HepG2 (cell line): ENCODE measurements around the gene ONECUT2. TPM values are rescaled to one million over a fixed set of nuclear protein-coding genes. Genes with fewer than 3 reads are reported as not detected.

Experiments
- ATAC-seq: fragments of 200-7000 bp; cut with Tn5 transposase; 3 replicates; pipeline ENCODE4 v1.9.1; 2020; ENCODE audit warnings: mild to moderate bottlenecking, moderate library complexity
- BruUV-seq: library from RNA; stranded (reverse); fragments of 400-500 nt; replicated peaks from 2 replicates; lab custom pipeline; 2021; lab: Mats Ljungman, UMichigan
- CTCF ChIA-PET: fragments of 300-600 bp; formaldehyde crosslinking; extraction: SDS; loops from one replicate; lab custom pipeline; 2021; ENCODE audit warnings: low total read pairs, inconsistent platforms, low intra/inter-chr PET ratio; lab: Yijun Ruan, JAX
- POLR2A ChIA-PET: fragments of 350-600 bp; sonication (Branson Sonifier 250); formaldehyde crosslinking; loops from one replicate; lab custom pipeline; 2020; ENCODE audit warnings: antibody characterized with exemption, inconsistent platforms; lab: Yijun Ruan, JAX
- DNase-seq: peaks from one replicate; pipeline ENCODE4 v3.0.0-alpha.2; 2015; ENCODE audit warnings: low spot score
- FAIRE-seq: peaks from 3 replicates; lab custom pipeline; 2011; peaks lifted over from hg19 to GRCh38; lab: Jason Lieb, UNC
- H2AFZ ChIP-seq: one replicate; pipeline ENCODE4 v1.6.1; 2011; ENCODE audit warnings: low read length, inconsistent platforms
- H3K27ac ChIP-seq: fragments of 300-600 bp; 3 replicates; pipeline ENCODE4 v1.8.0; 2011; ENCODE audit warnings: mixed run types, mild to moderate bottlenecking, mixed read lengths, low read length, inconsistent platforms; ENCODE audit not compliant: insufficient read depth; ENCODE audit errors: extremely low read length
- H3K27me3 ChIP-seq, 2 experiments: fragments of 200-600 bp in 1 of 2; 2 replicates in 1 of 2; 3 replicates in 1 of 2; pipeline versions ENCODE4 v1.6.0 to v1.8.0; 2011; ENCODE audit warnings: low read length in 2 of 2, mild to moderate bottlenecking in 2 of 2, moderate library complexity in 2 of 2, inconsistent platforms in 1 of 2; ENCODE audit not compliant: insufficient read depth in 2 of 2, control insufficient read depth in 1 of 2
- H3K36me3 ChIP-seq, 2 experiments: fragments of 200-600 bp in 1 of 2; replicated peaks in 1 of 2; 2 replicates in 1 of 2; 3 replicates in 1 of 2; pipeline versions ENCODE4 v1.5.1 to v1.8.0; 2011; ENCODE audit warnings: low read length in 2 of 2, inconsistent platforms in 1 of 2; ENCODE audit not compliant: insufficient read depth in 2 of 2, control insufficient read depth in 1 of 2
- H3K4me1 ChIP-seq: 2 replicates; pipeline ENCODE4 v1.5.1; 2012; ENCODE audit warnings: low read length, inconsistent platforms; ENCODE audit not compliant: insufficient read depth
- H3K4me2 ChIP-seq: 2 replicates; pipeline ENCODE4 v1.6.0; 2011; ENCODE audit warnings: low read depth, low read length, inconsistent platforms
- H3K4me3 ChIP-seq, 3 experiments: fragments of 200-600 bp in 1 of 3; sonication (generic), shearing (Covaris generic) in 1 of 3; replicated peaks in 1 of 3; 2 replicates each; pipeline ENCODE4 v1.5.1; 2011 to 2016; ENCODE audit warnings: low read length in 3 of 3, inconsistent platforms in 2 of 3, low read depth in 2 of 3, mild to moderate bottlenecking in 2 of 3, control low read depth in 1 of 3, mixed read lengths in 1 of 3; ENCODE audit not compliant: insufficient read depth in 1 of 3
- H3K79me2 ChIP-seq: one replicate; pipeline ENCODE4 v1.6.1; 2011; ENCODE audit warnings: low read length, inconsistent platforms; ENCODE audit not compliant: insufficient read depth
- H3K9ac ChIP-seq: 2 replicates; pipeline ENCODE4 v1.6.0; 2011; ENCODE audit warnings: mild to moderate bottlenecking, low read depth, low read length, inconsistent platforms; ENCODE audit not compliant: insufficient read depth
- H3K9me3 ChIP-seq: 2 replicates; pipeline ENCODE4 v1.5.1; 2012; ENCODE audit warnings: mild to moderate bottlenecking, low read length
- H4K20me1 ChIP-seq: 2 replicates; pipeline ENCODE4 v1.6.0; 2011; ENCODE audit warnings: inconsistent platforms, mild to moderate bottlenecking, low read length, moderate library complexity; ENCODE audit not compliant: insufficient read depth
- BRCA1 ChIP-seq: sonication (generic); formaldehyde crosslinking; IDR thresholded peaks from 2 replicates; pipeline ENCODE4 v1.4.0; 2020; ENCODE audit warnings: missing genetic modification reagents
- CBFB ChIP-seq: sonication (generic); formaldehyde crosslinking; IDR thresholded peaks from 2 replicates; pipeline ENCODE4 v1.4.0; 2020; ENCODE audit warnings: missing genetic modification reagents
- ELF3 ChIP-seq: IDR thresholded peaks from 2 replicates; pipeline ENCODE4 v1.6.1; 2016; ENCODE audit warnings: missing genetic modification reagents, missing compliant biosample characterization
- ETV5 ChIP-seq: IDR thresholded peaks from 2 replicates; pipeline ENCODE4 v1.6.1; 2018; ENCODE audit warnings: missing biosample characterization, missing genetic modification reagents, inconsistent platforms, borderline replicate concordance
- KLF9 ChIP-seq: IDR thresholded peaks from 2 replicates; pipeline ENCODE4 v1.6.1; 2016; ENCODE audit warnings: low read depth
- MAF1 ChIP-seq: sonication (generic); formaldehyde crosslinking; IDR thresholded peaks from 2 replicates; pipeline ENCODE4 v1.5.0; 2020; ENCODE audit warnings: missing genetic modification reagents, borderline replicate concordance
- ZNF260 ChIP-seq: sonication (generic); formaldehyde crosslinking; IDR thresholded peaks from 2 replicates; pipeline ENCODE4 v1.4.0; 2020; ENCODE audit warnings: missing genetic modification reagents, low read depth, mild to moderate bottlenecking, borderline replicate concordance
- ZNF350 ChIP-seq: sonication (generic); formaldehyde crosslinking; IDR thresholded peaks from 2 replicates; pipeline ENCODE4 v1.4.0; 2020; ENCODE audit warnings: mild to moderate bottlenecking, low read depth, missing genetic modification reagents, borderline replicate concordance
- WGBS: methylation state at CpG from one replicate; pipeline ENCODE4 v1.1.6; 2017; ENCODE audit warnings: low lambda C conversion rate; 5-methylcytosine and 5-hydroxymethylcytosine counted together
- in situ Hi-C: cut with HindIII; loops from 2 replicates; pipeline ENCODE4 v1.10.0; 2017; ENCODE audit warnings: low pct_unique_long_range_greater_than_20kb; ENCODE audit not compliant: extremely low pct_ligation_motif_present
- intact Hi-C: fragments of 100-400 bp; cut with micrococcal nuclease; formaldehyde crosslinking; loops from one replicate; pipeline ENCODE4 v1.10.0; 2022; ENCODE audit not compliant: unreplicated experiment
- polyA plus RNA-seq, 8 experiments: library from polyadenylated mRNA; depleted of rRNA in 3 of 8; stranded (reverse) in 7 of 8; unstranded in 1 of 8; fragments of >200 nt; fragmentation: Illumina TruSeq in 4 of 8; extraction: Trizol in 4 of 8; gene quantifications; 2 replicates each; pipeline versions ENCODE4 v1.2.1 to v1.2.3, GENCODE V29; 2011 to 2016; ENCODE audit warnings: low read depth in 4 of 8, missing spikeins in 1 of 8, mixed read lengths in 1 of 8; ENCODE audit not compliant: insufficient read depth in 1 of 8
- total RNA-seq, 5 experiments: library from RNA; depleted of rRNA; stranded (reverse); fragments of >200 nt; fragmentation: Illumina TruSeq; extraction: Trizol; gene quantifications; 2 replicates each; pipeline ENCODE4 v1.2.3, GENCODE V29; 2016; ENCODE audit warnings: low read depth in 1 of 5
- TF ChIP-seq, protein P1 (sequence below): sonication (generic); formaldehyde crosslinking; IDR thresholded peaks from 2 replicates; pipeline ENCODE4 v1.4.0; 2020; ENCODE audit warnings: mild to moderate bottlenecking, missing genetic modification reagents, borderline replicate concordance
- TF ChIP-seq, protein P2 (sequence below): sonication (generic); formaldehyde crosslinking; IDR thresholded peaks from 2 replicates; pipeline ENCODE4 v1.5.1; 2020; ENCODE audit warnings: mild to moderate bottlenecking, missing genetic modification reagents
- TF ChIP-seq, protein P3 (sequence below): sonication (generic); formaldehyde crosslinking; IDR thresholded peaks from 2 replicates; pipeline ENCODE4 v1.4.0; 2020; ENCODE audit warnings: low read depth, mild to moderate bottlenecking, missing genetic modification reagents

The ONECUT2 gene
- total and polyA plus RNA-seq, 2 of the 13 experiments (the other 11 are each of a cell fraction or from before 2014, with no cell fraction given), result 3.0 to 3.2 TPM

GRCh38 chr18:57466307-57466706 lies 31.1 kb downstream of the ONECUT2 start:
- CTCF ChIA-PET, result no interaction called here
- no TSS peak for BruUV-seq
- peak; percentile 24 for DNase-seq
- peak; percentile 68 for ATAC-seq
- no peak overlapping the region for H3K27ac ChIP-seq
- H3K9me3 ChIP-seq, result no peaks in the 10 kb centered on the region
- H3K36me3 ChIP-seq, result no peaks in the 10 kb centered on the region; a peak in 4 of 5 replicates
- no peak overlapping the region for H2AFZ ChIP-seq
- H3K4me2 ChIP-seq, result no peak overlapping the region
- peak; percentile 12 for FAIRE-seq
- no peaks in the 10 kb centered on the region for H3K79me2 ChIP-seq
- no peaks in the 10 kb centered on the region for H4K20me1 ChIP-seq
- TF ChIP-seq KLF9 (CRISPR knock-in tag) (no peak), ETV5 (CRISPR knock-in tag) (peak; percentile 27; the same call in 1 of the 2 replicates), ELF3 (CRISPR knock-in tag) (0 out of 2 replicates have a peak, but pooled peaks have one; percentile 68), ZNF350 (CRISPR knock-in tag) (no peak)
- intact Hi-C loops (no loop called here), in situ Hi-C loops (no loop called here)
- POLR2A ChIA-PET, result no interaction called here
- H3K4me3 ChIP-seq, result no peak overlapping the region
- 23% methylated on average over 2 of the region's 2 CpGs for WGBS
- H3K27me3 ChIP-seq, result no peaks in the 10 kb centered on the region
- H3K9ac ChIP-seq, result no peak overlapping the region
- H3K4me1 ChIP-seq, result peaks cover 17% of the 10 kb centered on the region

DNA sequence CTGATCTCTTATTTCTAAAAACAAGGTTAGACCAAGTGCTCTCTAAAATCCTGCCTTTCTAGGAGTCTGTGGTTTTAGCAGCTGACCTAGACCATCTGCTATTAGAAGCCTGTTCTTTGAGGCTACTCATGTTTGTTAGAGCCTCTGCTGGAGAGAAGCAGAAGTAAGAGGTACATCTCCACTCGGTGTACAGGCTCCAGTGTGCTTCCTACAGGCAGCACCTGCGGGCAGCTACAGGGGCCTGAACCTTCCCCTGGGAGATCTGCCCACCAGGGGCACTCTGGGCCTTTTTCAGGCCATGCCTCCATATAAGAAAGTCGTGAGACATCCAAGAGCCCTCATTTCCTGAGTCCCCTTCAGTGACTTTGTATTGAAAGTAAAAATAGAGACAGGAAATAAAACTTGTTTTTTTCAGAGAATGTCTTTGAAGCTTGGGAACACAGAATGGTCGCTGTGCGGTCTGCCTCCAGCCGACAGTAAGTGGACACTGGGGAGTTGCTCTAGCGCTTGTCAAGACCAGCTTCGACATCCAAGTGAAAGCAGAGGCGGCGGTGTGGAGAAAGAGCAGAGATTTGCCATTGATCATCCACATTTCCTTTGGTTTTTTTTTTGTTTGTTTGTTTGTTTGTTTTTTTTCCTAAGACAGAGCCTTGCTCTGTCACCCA lies 31.7 kb downstream of the ONECUT2 start:
- POLR2A ChIA-PET, result no interaction called here
- peaks cover 17% of the 10 kb centered on the region for H3K4me1 ChIP-seq
- no TSS peak for BruUV-seq
- no peaks in the 10 kb centered on the region; a peak in 4 of 5 replicates for H3K36me3 ChIP-seq
- WGBS, result 93% methylated on average over 10 of the region's 10 CpGs
- CTCF ChIA-PET, result no interaction called here
- no peaks in the 10 kb centered on the region for H3K79me2 ChIP-seq
- no peak overlapping the region for H3K27ac ChIP-seq
- H3K27me3 ChIP-seq, result no peaks in the 10 kb centered on the region
- FAIRE-seq (no peak), ATAC-seq (peak; percentile 73), DNase-seq (no peak)
- in situ Hi-C loops (no loop called here), intact Hi-C loops (no loop called here)
- H2AFZ ChIP-seq, result no peak overlapping the region
- no peaks in the 10 kb centered on the region for H4K20me1 ChIP-seq
- no peak overlapping the region for H3K9ac ChIP-seq
- H3K9me3 ChIP-seq, result no peaks in the 10 kb centered on the region
- no peak overlapping the region for H3K4me2 ChIP-seq
- H3K4me3 ChIP-seq, result no peak overlapping the region
- TF ChIP-seq CBFB, result no peak
- TF ChIP-seq, protein P1, sequence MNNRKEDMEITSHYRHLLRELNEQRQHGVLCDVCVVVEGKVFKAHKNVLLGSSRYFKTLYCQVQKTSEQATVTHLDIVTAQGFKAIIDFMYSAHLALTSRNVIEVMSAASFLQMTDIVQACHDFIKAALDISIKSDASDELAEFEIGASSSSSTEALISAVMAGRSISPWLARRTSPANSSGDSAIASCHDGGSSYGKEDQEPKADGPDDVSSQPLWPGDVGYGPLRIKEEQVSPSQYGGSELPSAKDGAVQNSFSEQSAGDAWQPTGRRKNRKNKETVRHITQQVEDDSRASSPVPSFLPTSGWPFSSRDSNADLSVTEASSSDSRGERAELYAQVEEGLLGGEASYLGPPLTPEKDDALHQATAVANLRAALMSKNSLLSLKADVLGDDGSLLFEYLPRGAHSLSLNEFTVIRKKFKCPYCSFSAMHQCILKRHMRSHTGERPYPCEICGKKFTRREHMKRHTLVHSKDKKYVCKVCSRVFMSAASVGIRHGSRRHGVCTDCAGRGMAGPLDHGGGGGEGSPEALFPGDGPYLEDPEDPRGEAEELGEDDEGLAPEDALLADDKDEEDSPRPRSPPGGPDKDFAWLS, result no peak
- TF ChIP-seq ZNF260 (CRISPR knock-in tag), result no peak
- no peak for TF ChIP-seq BRCA1 (CRISPR knock-in tag)
- TF ChIP-seq, protein P2, sequence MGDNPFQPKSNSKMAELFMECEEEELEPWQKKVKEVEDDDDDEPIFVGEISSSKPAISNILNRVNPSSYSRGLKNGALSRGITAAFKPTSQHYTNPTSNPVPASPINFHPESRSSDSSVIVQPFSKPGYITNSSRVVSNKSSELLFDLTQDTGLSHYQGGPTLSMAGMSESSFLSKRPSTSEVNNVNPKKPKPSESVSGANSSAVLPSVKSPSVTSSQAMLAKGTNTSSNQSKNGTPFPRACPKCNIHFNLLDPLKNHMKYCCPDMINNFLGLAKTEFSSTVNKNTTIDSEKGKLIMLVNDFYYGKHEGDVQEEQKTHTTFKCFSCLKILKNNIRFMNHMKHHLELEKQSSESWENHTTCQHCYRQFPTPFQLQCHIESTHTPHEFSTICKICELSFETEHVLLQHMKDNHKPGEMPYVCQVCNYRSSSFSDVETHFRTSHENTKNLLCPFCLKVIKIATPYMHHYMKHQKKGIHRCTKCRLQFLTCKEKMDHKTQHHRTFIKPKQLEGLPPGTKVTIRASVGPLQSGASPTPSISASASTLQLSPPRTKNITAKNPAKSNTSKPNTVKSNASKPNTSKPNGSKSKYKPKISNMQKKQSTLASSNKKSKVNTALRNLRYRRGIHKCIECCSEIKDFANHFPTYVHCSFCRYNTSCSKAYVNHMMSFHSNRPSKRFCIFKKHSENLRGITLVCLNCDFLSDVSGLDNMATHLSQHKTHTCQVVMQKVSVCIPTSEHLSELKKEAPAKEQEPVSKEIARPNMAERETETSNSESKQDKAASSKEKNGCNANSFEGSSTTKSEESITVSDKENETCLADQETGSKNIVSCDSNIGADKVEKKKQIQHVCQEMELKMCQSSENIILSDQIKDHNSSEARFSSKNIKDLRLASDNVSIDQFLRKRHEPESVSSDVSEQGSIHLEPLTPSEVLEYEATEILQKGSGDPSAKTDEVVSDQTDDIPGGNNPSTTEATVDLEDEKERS (CRISPR knock-in tag), result no peak
- no peak for TF ChIP-seq MAF1 (CRISPR knock-in tag)
- TF ChIP-seq, protein P3, sequence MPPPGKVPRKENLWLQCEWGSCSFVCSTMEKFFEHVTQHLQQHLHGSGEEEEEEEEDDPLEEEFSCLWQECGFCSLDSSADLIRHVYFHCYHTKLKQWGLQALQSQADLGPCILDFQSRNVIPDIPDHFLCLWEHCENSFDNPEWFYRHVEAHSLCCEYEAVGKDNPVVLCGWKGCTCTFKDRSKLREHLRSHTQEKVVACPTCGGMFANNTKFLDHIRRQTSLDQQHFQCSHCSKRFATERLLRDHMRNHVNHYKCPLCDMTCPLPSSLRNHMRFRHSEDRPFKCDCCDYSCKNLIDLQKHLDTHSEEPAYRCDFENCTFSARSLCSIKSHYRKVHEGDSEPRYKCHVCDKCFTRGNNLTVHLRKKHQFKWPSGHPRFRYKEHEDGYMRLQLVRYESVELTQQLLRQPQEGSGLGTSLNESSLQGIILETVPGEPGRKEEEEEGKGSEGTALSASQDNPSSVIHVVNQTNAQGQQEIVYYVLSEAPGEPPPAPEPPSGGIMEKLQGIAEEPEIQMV, result no peak
